Measurements from ENCODE around the gene CCDC92B. TPM values are rescaled to one million over a fixed set of nuclear protein-coding genes. Genes with fewer than 3 reads are reported as not detected.
"Not testable (repeated sequence)": the region's sequence is repeated elsewhere in the genome, so short reads cannot be mapped to it uniquely, and the experiment has no call there.

CCDC92B gene
- total RNA-seq, result 1.2 TPM

GRCh38 chr17:2749058-2749783 lies at the start of gene CCDC92B:
Gene CCDC92B, minus strand, starts transcription at chr17:2749652. Its CDS starts 14,507 bp downstream, at chr17:2735145.
- FAIRE-seq, result no peak

GRCh38 chr17:2798678-2799077 lies 49.2 kb upstream of the CCDC92B start:
- DNase-seq (ENCODE audit: low spot score in 2 of 2) (no peak), FAIRE-seq (no peak)

More at GRCh38 chr17:2749058-2749783, at the start of gene CCDC92B:
- DNase-seq (ENCODE audit: low spot score in 2 of 2), result peak in 1 of 2 donors; percentile 42

- FAIRE-seq, result no peak
- no peak for DNase-seq (ENCODE audit: low spot score in 2 of 2)
Observed at GRCh38 chr17:2798188-2798587, 48.7 kb upstream of the CCDC92B start.

- no peak for FAIRE-seq
Observed at GRCh38 chr17:2797637-2798036, 48.2 kb upstream of the CCDC92B start.

GRCh38 chr17:2797226-2797625 lies 47.8 kb upstream of the CCDC92B start:
- FAIRE-seq (no peak), DNase-seq (ENCODE audit: low spot score in 2 of 2) (no peak)

More at GRCh38 chr17:2797637-2798036, 48.2 kb upstream of the CCDC92B start:
- no peak for DNase-seq (ENCODE audit: low spot score in 2 of 2)

- no peak for DNase-seq (ENCODE audit: low spot score in 2 of 2)
- no peak for FAIRE-seq
Observed at GRCh38 chr17:2796164-2797125, 47.0 kb upstream of the CCDC92B start, which contains the start of gene RAP1GAP2. Gene RAP1GAP2, plus strand, starts transcription at chr17:2796438. Its CDS starts 90 bp downstream, at chr17:2796528.

GRCh38 chr17:2795441-2796163 lies 46.1 kb upstream of the CCDC92B start:
- DNase-seq (ENCODE audit: low spot score in 2 of 2), result no peak
- FAIRE-seq, result no peak

GRCh38 chr17:2794111-2794803 lies 44.8 kb upstream of the CCDC92B start:
- FAIRE-seq (no peak), DNase-seq (ENCODE audit: low spot score in 2 of 2) (no peak)

- DNase-seq (ENCODE audit: low spot score in 2 of 2) (no peak), FAIRE-seq (no peak)
Observed at GRCh38 chr17:2792366-2793169, 43.1 kb upstream of the CCDC92B start.

- no peak for DNase-seq (ENCODE audit: low spot score in 2 of 2)
- no peak for FAIRE-seq
Observed at GRCh38 chr17:2789700-2790099, 40.2 kb upstream of the CCDC92B start.

- no peak for FAIRE-seq
Observed at GRCh38 chr17:2786176-2786881, 36.9 kb upstream of the CCDC92B start.

GRCh38 chr17:2785376-2785775 lies 35.9 kb upstream of the CCDC92B start:
- not testable (repeated sequence) for DNase-seq (ENCODE audit: low spot score in 2 of 2); FAIRE-seq

More at GRCh38 chr17:2786176-2786881, 36.9 kb upstream of the CCDC92B start:
- peak; percentile 50 to 77 for DNase-seq (ENCODE audit: low spot score in 2 of 2)

GRCh38 chr17:2784864-2785263 lies 35.4 kb upstream of the CCDC92B start:
- FAIRE-seq, result no peak
- DNase-seq (ENCODE audit: low spot score in 2 of 2), result no peak

GRCh38 chr17:2783310-2784030 lies 34.0 kb upstream of the CCDC92B start:
- FAIRE-seq, result no peak
- no peak for DNase-seq (ENCODE audit: low spot score in 2 of 2)

GRCh38 chr17:2782055-2782454 lies 32.6 kb upstream of the CCDC92B start:
- no peak for FAIRE-seq
- DNase-seq (ENCODE audit: low spot score in 2 of 2), result no peak

- not testable (repeated sequence) for DNase-seq (ENCODE audit: low spot score in 2 of 2); FAIRE-seq
Observed at GRCh38 chr17:2781598-2781997, 32.1 kb upstream of the CCDC92B start.

GRCh38 chr17:2780931-2781454 lies 31.5 kb upstream of the CCDC92B start:
- FAIRE-seq, result no peak

More at GRCh38 chr17:2780931-2781454, 31.5 kb upstream of the CCDC92B start:
- DNase-seq (ENCODE audit: low spot score in 2 of 2), result no peak
